KBM-7 (cell line): Measurements from ENCODE around the gene PDE4DIP.
"Not testable (repeated sequence)": the region's sequence is repeated elsewhere in the genome, so short reads cannot be mapped to it uniquely, and the experiment has no call there.

Source experiments
- DNase-seq: peaks from one replicate; pipeline ENCODE4 v3.0.0-alpha.2; 2015
- in situ Hi-C: fragments of 300-500 bp; cut with MboI; formaldehyde crosslinking; loops from 2 replicates; pipeline ENCODE4 v1.14.3; 2020; ENCODE audit warnings: low sequenced_read_pairs, low pct_unique_long_range_greater_than_20kb, mixed read lengths

PDE4DIP gene

DNA sequence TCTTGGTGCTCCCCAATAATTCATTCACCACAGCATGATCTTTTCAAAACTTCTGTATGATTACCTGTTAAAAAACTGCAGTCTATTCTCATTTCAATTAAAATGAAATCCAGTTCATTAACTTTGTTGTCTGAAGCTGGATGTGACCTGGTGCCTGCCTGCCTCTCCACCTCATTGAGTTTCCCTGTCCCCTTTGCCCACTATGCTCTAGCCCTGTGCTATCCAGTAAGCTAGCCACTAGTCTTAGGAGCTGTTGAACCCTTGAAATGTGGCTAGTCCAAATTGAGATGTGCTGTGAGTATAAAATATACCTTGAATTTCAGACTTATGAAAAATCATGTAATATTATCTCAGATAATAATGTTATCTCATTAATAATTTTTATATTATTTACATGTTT is 114.1 kb downstream of the PDE4DIP start:
- DNase-seq, in situ Hi-C loops: not testable (repeated sequence)

GRCh38 chr1:148960212-148961000 is 116.2 kb downstream of the PDE4DIP start:
- DNase-seq, in situ Hi-C loops: not testable (repeated sequence)

- DNase-seq, in situ Hi-C loops: not testable (repeated sequence)
Measured at GRCh38 chr1:148962127-148962857, 118.1 kb downstream of the PDE4DIP start.

- in situ Hi-C loops, DNase-seq: not testable (repeated sequence)
Measured at GRCh38 chr1:148966084-148966483, 121.9 kb downstream of the PDE4DIP start.

GRCh38 chr1:148967580-148967979 is 123.4 kb downstream of the PDE4DIP start:
- DNase-seq, in situ Hi-C loops: not testable (repeated sequence)

DNA sequence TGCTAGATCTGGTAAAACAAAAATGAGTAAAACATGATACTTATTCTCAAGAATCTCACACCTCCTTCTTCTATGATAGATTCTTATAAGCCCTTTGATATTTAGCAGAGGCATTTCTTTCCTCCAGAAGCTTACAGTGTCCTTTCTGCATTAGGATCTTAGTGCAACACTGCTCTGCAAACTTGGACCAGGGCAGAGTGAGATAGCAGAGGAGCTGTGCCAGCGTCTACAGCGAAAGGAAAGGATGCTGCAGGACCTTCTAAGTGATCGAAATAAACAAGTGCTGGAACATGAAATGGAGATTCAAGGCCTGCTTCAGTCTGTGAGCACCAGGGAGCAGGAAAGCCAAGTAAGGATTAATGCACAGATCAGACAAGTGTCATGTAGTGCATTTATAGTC is 124.5 kb downstream of the PDE4DIP start:
- in situ Hi-C loops, DNase-seq: not testable (repeated sequence)

DNA sequence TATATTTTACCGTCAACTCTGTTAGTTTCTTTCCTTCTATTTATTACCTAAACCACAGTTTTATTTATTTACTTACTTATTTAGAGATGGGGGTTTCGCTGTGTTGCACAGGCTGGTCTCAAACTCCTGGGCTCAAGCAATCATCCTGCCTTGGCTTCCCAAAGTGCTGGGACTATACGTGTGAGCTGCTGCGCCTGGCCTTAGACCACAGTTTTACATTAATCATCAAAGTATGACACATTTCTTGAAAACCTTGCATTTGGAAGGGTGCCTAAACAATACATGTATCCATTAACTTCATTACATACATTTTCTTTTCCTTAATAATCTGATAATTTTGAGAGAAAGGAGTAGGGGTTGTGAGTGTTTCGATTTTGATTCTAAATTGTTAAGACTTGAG is 124.9 kb downstream of the PDE4DIP start:
- in situ Hi-C loops, DNase-seq: not testable (repeated sequence)

DNA sequence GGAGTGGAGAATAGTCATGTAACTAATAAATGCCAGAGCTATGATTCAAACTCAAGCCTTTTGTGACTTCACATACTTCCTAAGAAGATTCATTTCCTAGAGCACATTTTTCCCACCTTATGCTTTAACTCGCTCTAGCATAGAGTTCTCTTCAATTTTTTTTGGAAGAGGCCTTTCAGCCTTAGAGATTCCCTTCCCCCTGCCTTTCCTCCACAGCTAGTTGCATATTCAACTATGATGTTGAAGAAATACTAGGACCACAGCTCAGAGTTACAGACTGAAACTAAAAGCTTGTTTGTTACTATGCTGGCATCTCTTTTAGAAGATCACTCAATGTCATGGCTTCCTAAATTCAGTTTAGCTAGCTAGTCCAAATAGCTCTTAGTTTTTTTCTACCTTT is 131.2 kb downstream of the PDE4DIP start:
- DNase-seq, in situ Hi-C loops: not testable (repeated sequence)

- in situ Hi-C loops: not testable (repeated sequence)
- DNase-seq: peak; percentile 40
Measured at GRCh38 chr1:148975866-148976537, 131.8 kb downstream of the PDE4DIP start.

- DNase-seq: peak; percentile 12
- in situ Hi-C loops: not testable (repeated sequence)
Measured at GRCh38 chr1:148977785-148978184, 133.6 kb downstream of the PDE4DIP start.

GRCh38 chr1:148989378-148989777 is 145.2 kb downstream of the PDE4DIP start:
- DNase-seq, in situ Hi-C loops: not testable (repeated sequence)

DNA sequence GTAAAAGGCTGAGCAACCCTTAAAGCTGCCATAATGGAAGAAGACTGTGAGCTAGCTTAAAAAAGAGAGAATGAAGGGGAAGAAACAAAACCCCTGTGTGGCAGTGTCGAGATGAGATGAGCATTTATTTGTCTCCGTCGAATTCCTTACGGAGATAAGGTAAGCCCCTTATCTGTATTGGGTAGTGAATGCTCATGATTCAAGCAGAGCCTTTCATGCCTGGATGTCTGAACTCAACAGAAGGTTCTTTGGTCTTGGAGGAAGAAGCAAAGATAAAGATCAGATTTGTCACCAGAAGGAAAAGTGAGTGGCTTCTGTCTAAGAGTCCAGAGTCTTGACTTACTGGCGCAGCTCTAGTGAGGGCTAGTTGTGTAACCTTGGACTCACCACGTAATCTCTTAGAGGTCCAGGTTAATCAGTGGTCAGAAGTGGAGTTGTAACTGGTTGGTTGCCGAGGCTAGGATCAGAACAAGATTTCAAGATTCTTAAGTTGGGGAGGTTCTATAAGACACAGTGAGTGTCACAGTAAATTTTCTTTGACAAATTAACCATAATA is 146.1 kb downstream of the PDE4DIP start:
- in situ Hi-C loops, DNase-seq: not testable (repeated sequence)

- DNase-seq, in situ Hi-C loops: not testable (repeated sequence)
Measured at GRCh38 chr1:148991818-148992217, 147.6 kb downstream of the PDE4DIP start.

GRCh38 chr1:148992364-148992763 is 148.1 kb downstream of the PDE4DIP start:
- in situ Hi-C loops, DNase-seq: not testable (repeated sequence)

- in situ Hi-C loops, DNase-seq: not testable (repeated sequence)
Measured at GRCh38 chr1:148996449-148997224, 152.4 kb downstream of the PDE4DIP start.

GRCh38 chr1:148997405-148997804 is 153.2 kb downstream of the PDE4DIP start:
- DNase-seq, in situ Hi-C loops: not testable (repeated sequence)

DNA sequence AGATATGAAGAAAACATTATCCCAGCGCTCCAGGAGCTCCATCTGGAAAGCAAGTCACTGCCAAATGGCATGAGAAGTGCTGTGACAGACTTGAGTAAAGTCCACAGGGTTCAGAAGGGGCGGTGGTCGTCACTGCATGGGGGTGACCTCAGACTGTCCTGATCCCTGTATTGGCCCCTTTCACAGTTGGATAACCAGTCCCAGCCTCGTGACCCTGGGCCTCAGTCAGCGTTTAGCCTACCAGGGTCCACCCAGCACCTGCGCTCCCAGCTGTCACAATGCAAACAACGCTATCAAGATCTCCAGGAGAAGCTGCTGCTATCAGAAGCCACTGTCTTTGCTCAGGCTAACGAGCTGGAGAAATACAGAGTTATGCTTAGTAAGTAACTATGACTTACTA is 158.4 kb downstream of the PDE4DIP start:
- DNase-seq, in situ Hi-C loops: not testable (repeated sequence)

DNA sequence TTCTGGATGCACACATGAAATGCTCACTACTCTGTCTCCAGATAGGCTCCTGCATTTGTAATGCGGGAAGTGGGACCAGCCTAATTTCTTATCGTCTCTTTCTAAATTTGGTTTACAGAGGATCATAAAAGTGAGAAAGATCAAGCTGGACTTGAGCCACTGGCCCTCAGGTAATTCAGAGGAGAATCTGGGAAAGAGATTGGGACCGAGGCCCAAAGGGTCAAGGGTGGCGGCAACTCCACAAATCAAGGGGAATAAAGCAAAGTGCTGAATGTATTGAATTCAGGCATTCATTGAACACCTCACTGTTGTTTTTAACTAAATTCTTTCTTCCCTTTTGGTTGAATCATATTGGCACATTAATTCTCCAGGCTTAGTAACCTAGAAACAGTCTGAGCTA is 164.1 kb downstream of the PDE4DIP start:
- in situ Hi-C loops, DNase-seq: not testable (repeated sequence)
